GM18526 (cell line): ENCODE results near the gene PI16.

Source experiments
- POLR2A ChIP-seq: IDR thresholded peaks from 3 replicates; pipeline ENCODE4 v1.6.1; 2011; ENCODE audit not compliant: insufficient read length; ENCODE audit errors: extremely low read depth

PI16 gene

GRCh38 chr6:36954262-36954931 is at the start of gene PI16:
Gene PI16, plus strand, starts transcription at chr6:36954738. Its CDS starts 23 bp downstream, at chr6:36954761.
- TF ChIP-seq POLR2A, result no peak

DNA sequence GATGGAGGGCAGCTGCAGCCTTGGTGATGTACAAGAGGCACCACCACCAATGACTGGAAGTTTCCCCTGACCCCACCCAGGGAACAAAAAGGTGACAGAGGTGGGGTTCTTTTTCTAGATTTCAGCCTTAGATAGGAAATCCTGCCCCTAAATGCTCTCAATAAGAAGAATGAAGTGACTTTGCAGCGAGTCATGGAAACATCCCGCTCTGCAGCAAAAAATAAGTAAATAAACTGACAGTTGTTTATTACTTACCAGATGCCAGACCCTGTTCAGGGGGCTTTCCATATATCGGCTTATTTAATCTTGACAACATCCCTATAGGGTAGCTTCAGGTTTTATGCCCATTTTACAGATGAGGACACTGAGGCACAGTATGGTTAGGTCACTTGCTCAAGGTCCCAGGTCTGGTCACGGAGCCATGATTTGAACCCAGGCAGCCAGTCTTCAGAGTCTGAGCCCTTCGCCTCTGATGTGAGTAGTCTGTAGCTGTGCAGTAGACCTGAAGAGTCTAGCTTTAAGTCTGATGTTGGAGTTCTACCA is 49.6 kb upstream of the PI16 start:
- TF ChIP-seq POLR2A, result no peak

- TF ChIP-seq POLR2A, result no peak
These were observed 47.8 kb upstream of the PI16 start for GRCh38 chr6:36906539-36907325.

DNA sequence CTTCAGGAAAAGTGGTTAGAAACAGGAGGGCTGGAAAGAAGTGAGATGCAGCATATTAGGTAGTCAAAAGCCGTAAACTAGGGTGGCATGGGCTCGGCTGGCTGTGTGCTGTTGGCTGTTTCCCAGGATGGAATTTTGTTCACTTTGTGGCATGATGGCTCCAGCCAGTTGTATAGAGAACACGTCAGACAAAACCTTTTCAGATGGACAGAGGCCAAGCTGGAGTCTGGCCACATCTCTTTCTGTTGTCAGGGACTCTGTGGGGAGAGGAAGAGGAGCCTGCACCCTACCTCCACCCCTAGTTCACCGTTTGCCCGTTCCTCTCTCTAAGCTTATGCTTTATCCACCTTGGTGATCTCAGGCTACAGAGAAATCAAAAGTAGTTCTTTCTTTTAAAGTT is 46.8 kb upstream of the PI16 start:
- no peak for TF ChIP-seq POLR2A

DNA sequence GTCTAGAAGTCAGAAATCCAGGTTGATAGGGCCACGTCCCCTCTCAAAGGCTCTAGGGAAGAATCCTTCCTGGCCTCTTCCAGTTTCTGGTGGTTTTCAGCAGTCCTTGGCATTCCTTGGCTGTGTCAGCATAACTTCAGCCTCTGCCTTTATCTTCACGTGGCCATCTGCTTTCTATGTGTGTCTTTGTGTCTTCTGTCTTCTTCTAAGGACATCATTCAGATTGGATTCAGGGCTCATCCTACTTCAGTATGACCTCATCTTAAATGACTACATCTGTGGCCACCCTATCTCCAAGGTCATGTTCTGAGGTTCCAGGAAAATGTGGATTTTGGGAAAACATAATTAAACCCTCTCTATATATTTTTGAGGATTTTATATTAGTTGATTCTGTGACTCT is 45.8 kb upstream of the PI16 start:
- TF ChIP-seq POLR2A, result no peak

DNA sequence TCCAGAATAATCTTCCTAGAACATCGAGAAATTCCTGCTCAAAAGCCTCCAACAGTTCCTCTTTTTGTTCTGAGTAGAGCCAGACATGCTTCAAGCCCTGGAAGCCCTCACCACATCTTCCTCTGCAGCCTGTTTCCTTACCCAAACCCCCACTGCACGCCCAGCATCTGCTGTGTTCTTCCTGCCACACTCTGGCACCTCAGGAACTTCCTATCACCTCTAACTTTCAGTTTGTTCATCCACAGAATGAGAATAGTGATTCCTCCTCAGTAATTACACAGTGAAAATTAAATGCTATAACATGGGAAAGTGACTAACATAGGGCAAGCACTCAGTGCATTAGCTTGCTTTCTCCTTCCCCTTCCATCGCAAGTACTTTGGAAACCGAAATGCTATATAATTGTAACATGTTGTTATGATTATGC is 42.5 kb upstream of the PI16 start:
- no peak for TF ChIP-seq POLR2A

DNA sequence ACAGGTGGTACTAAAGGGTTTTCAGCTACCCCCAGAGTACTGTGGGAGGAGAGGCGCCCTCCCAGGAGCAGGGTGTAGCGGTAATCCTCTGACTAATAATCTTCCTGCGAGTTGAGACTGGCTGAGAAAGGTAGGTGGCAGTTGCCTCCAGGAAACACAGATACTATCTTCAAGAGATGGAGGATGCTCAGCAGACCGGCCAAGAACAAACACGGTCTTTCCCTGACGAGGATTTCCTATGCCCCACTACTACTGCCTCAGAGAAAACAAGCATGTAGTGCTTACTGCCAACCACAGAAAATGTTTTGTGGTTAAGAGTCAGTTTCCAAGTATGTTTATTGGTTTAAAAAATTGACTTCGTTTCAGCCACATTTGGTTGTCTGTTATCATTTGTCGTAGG is 42.0 kb upstream of the PI16 start:
- no peak for TF ChIP-seq POLR2A

DNA sequence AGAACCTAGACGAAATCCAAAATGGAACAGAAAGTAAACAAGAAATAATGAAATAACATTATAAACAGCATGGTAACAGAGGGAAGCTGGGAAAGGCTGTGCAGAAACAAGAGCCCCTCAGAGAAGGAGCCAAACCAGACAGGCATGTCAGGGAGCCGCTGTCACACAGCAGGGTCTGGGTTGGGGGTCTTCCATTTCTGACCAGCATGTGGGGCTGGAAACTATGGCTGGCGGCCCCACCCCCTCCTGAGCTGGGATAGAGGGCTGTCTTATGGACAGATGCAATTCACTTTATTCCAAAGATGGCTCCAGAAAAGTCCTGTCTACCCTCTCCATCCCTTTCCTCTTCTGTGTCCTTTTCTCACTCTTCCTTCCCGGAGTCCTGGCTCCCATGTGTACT is 41.5 kb upstream of the PI16 start:
- no peak for TF ChIP-seq POLR2A

- no peak for TF ChIP-seq POLR2A
These were observed 40.2 kb upstream of the PI16 start for GRCh38 chr6:36914227-36914794.

DNA sequence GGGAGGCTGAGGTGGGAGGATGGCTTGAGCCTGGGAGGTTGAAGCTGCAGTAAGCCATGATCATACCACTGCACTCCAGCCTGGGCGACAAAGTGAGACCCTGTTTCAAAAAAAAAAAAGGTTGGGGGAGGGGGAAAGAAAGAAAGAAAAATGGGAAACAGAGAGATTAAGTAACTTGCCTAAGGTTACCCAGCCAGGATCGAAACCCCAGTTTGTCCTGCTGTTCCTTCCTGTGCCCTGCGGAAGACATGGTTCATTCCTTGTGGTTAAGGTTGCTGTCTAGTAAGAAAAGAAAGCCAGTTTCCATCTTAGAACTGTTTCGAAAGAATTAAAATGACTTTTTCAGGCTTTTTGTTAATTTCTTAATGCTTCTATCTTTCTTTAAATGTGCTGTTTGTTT is 38.9 kb upstream of the PI16 start:
- no peak for TF ChIP-seq POLR2A

DNA sequence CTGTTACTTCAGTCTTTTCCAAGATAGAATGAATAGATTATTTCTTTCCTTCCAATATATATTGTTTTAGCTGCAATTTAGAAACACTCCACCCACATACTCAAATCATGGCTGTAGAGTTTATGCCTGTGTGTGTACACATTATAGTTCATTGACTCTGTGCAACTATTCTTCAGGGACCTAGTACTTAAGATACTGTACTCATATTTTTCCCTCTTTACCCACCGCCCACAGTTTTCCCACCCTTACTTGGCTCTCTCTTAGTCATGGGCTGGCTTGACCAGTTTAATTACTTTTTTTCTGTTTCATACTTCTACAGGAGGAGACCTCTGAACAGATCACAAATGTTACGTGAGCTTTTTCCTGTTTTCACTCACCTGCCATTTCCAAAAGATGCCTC is 38.4 kb upstream of the PI16 start:
- TF ChIP-seq POLR2A, result no peak

- TF ChIP-seq POLR2A, result no peak
These were observed 36.9 kb upstream of the PI16 start for GRCh38 chr6:36917541-36918193.

GRCh38 chr6:36920049-36920448 is 34.5 kb upstream of the PI16 start:
- no peak for TF ChIP-seq POLR2A

- TF ChIP-seq POLR2A, result no peak
These were observed 34.0 kb upstream of the PI16 start for GRCh38 chr6:36920546-36920945.

- no peak for TF ChIP-seq POLR2A
These were observed 30.4 kb upstream of the PI16 start for GRCh38 chr6:36924131-36924530.
